GM21381 (cell line): Measurements from ENCODE around the gene PPP1R16B.
A peak's percentile ranks its signal among the peaks of the same experiment; 100 is the strongest.

Experiments
- ATAC-seq: cut with Tn5 transposase; IDR thresholded peaks from one replicate; pipeline ENCODE4 v1.9.1; 2021; ENCODE audit warnings: mild to moderate bottlenecking, moderate library complexity; ENCODE audit not compliant: unreplicated experiment

Gene PPP1R16B

GRCh38 chr20:38805502-38805957 is at the start of gene PPP1R16B:
Gene PPP1R16B (plus strand): TSS chr20:38805697. CDS start chr20:38835926, 30,229 bp downstream.
- ATAC-seq: peak; percentile 52

GRCh38 chr20:38757145-38757775 is 48.2 kb upstream of the PPP1R16B start:
- no peak for ATAC-seq

- ATAC-seq: no peak
Measured at GRCh38 chr20:38759106-38759505, 46.4 kb upstream of the PPP1R16B start.

- ATAC-seq: no peak
Measured at GRCh38 chr20:38760978-38761377, 44.5 kb upstream of the PPP1R16B start.

- no peak for ATAC-seq
Measured at GRCh38 chr20:38762174-38762573, 43.3 kb upstream of the PPP1R16B start.

GRCh38 chr20:38763616-38764015 is 41.9 kb upstream of the PPP1R16B start:
- ATAC-seq: no peak

GRCh38 chr20:38764567-38765318 is 40.8 kb upstream of the PPP1R16B start:
- ATAC-seq: no peak

- no peak for ATAC-seq
Measured at GRCh38 chr20:38766071-38766470, 39.4 kb upstream of the PPP1R16B start.

GRCh38 chr20:38769376-38770295 is 35.9 kb upstream of the PPP1R16B start:
- ATAC-seq: no peak

- no peak for ATAC-seq
Measured at GRCh38 chr20:38770546-38770945, 35.0 kb upstream of the PPP1R16B start.

GRCh38 chr20:38770970-38771369 is 34.5 kb upstream of the PPP1R16B start:
- ATAC-seq: no peak

- ATAC-seq: no peak
Measured at GRCh38 chr20:38771621-38772020, 33.9 kb upstream of the PPP1R16B start.

GRCh38 chr20:38774167-38774566 is 31.3 kb upstream of the PPP1R16B start:
- no peak for ATAC-seq

- no peak for ATAC-seq
Measured at GRCh38 chr20:38776363-38776762, 29.1 kb upstream of the PPP1R16B start.

- no peak for ATAC-seq
Measured at GRCh38 chr20:38779247-38780097, 26.0 kb upstream of the PPP1R16B start.

- ATAC-seq: no peak
Measured at GRCh38 chr20:38782275-38782674, 23.2 kb upstream of the PPP1R16B start.

GRCh38 chr20:38787870-38788269 is 17.6 kb upstream of the PPP1R16B start:
- no peak for ATAC-seq

GRCh38 chr20:38789503-38790199 is 15.8 kb upstream of the PPP1R16B start:
- ATAC-seq: no peak

GRCh38 chr20:38790200-38791053 is 15.1 kb upstream of the PPP1R16B start:
- ATAC-seq: no peak
